Fibroblast of skin of left quadriceps (primary cell): ENCODE results near the gene RP2.

Source experiments
- DNase-seq, 2 experiments: peaks; one replicate each; pipeline ENCODE4 v3.0.0-alpha.2; 2013; ENCODE audit warnings: low read depth in 2 of 2

Gene RP2

DNA sequence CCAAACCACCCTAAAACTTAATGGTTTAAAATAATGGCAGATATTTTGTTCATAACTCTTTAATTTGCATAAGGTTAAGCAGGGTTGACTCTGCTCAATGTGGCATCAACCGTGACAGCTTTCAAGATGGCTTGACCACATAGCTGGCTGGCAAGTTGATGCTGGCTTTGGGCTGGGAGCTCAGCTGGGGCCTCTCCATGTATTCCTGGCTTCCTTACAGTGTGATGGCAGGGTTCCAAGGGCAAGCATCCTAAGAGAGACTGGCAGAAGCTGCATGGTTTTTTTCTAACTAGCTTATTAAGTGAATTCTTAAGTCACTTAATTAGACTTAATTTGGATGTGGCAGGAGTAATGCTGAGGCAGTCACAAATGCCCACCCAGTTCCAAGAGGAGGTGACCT is 4.5 kb downstream of the RP2 start:
- no peak for DNase-seq

DNA sequence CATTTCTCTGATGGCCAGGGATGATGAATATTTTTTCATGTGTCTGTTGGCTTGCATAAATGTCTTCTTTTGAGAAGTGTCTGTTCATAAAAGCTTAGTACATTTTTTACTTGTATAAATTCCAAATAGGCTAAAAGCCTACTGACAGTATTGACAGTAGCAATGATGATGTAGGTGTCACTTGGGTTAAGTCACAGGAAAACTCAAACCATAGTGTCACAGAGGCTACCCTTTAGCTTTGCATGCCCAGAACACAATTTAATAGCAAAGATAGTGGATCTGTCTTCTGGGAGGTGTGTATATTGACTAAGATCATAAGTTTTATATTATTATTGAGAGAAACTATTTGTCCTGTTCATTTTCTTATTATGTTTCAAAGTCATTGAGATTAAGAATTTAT is 8.1 kb downstream of the RP2 start:
- DNase-seq = no peak

DNA sequence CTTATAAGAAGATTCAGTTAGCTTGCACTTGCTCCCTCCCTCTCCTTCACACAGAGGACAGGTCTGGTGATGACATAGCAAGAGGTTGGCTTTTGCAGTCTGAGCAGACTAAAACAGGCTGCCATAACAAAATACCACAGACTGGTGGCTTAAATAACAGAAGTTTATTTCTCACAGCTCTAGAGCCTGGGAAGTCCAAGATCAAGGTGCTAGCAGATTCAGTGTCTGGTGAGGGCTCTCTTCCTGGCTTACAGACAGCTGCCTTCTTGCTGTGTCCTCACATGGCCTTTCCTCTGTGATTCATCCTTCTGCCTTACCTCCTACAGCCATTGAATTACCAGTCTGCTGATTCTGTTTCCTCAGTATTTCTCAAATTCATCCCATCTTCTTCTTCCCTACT is 13.1 kb downstream of the RP2 start:
- DNase-seq = no peak

DNA sequence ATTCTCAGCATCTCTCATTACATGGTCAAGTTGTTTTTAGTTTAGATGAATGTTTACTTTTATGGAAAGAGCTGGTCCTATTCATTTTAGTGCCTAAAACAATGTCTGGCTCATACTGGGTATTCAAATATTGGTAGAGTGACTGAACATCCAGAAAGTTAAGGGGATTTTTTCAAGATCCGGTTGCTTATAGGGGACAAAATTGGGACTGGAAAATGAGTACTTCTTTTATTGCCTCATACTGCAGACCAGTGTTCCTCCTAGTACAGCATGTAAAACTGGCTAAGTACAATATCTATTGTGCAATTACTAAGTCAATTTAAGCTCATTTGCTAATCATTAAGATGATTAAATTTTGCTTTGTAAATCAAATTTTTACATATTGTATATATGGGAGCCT is 13.9 kb downstream of the RP2 start:
- no peak for DNase-seq

DNA sequence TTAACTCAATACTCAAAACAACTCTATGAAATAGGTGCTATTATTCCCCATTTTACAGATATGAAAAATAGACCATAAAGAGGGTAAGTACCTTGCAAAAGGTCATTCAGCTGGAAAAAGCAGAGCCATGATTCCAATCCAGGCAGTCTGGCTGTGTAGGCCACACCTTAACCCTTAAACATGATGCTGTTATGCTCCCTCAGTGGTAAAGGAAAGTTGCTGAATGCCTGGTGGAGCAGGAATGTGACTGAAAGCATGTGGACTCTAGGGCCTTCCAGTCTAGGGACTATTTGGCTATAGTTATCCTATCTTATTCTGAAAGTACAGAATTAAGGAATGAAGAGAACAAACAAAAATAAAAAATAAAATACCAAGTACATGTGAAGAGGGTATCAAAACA is 19.6 kb downstream of the RP2 start:
- DNase-seq = no peak

DNA sequence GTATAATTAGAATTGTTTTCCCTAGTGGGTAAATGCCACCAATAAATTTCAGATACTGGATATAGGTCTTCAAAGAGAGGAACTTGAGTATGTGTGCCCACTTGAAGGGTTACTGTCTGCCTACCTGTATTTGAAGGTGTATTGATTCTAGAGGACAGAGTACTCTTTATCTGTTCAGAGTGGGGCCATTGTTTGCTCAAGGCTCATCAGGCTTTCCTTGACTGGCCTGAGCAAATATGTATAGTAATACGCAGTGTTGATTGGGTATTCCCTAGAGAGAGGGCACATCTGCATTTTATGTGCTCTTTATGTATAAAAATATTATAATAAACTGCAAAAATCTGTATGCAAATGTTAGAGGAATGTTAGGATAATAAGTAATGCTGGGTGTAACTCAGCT is 23.7 kb downstream of the RP2 start:
- no peak for DNase-seq

DNA sequence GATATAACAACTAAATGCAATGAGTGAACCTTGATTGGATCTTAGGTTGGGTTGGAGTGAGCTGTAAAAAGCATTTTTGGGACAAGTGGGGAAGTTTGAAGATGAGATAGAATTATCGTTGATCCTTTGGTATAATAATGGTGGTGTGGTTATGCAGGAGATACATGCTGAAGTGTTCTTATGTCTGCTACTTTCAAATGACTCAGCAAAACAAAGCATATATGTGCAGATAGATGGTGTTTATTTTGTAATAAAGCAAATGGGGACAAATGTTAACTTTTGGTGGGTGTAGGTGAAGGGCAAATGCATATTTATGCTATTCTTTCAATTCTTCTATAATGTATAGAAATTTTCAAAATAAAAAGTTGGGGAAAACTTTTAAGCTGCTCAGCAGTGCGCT is 26.2 kb downstream of the RP2 start:
- DNase-seq = no peak

DNA sequence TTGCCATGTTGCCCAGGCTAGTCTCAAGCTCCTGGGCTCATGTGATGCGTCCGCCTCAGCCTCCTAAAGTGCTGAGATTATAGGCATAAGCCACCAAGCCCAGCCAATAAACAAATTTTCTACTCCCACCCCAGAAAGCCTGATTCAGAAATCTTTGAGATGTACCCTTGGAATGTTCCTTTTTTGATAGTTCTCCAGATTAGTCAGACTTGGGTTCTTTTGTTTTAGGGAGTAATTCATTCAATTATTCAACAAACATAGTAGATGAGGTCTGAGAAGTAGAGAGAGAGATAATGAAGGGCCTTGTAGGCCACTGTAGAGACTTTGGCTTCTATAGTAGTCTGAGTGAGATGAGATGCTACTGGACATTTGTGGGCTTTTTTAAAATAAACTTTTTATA is 27.8 kb downstream of the RP2 start:
- no peak for DNase-seq

DNA sequence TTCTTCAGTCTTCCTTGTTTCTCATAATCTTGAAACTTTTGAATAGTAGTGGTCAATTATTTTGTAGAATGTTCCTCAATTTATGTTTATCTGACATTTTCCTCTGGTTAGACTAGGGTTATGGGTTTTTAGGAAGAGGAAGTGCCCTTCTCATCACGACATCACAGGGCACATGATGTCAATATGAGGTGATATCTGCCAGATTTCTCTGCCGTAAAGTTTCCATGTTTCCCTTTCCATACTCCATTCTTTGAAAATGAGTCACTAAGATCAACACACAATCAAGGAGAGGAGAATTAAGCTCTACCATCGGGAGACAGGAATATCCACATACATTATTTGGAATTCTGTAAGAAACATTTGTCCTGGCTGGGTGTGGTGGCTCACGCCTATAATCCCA is 28.4 kb downstream of the RP2 start:
- peak in 1 of 2 experiments; percentile 7 for DNase-seq

DNA sequence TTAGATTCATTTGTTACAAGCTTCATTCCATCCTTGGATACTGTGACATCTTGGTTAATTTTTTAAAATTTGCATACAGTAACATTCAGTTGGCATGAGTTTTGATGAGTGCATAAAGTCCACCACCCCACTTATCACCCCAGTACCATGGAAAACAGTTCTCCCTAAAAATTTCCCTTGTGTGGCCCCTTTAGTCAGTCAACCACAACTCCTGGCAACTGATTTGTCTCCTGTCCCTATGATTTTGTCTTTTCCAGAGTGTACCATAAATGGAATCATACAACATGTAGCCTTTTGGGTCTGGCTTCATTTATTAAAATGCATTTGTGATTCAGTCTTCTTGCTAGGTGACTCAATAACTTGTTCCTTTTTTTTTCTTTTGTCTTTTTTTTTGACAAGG is 29.9 kb downstream of the RP2 start:
- no peak for DNase-seq

DNA sequence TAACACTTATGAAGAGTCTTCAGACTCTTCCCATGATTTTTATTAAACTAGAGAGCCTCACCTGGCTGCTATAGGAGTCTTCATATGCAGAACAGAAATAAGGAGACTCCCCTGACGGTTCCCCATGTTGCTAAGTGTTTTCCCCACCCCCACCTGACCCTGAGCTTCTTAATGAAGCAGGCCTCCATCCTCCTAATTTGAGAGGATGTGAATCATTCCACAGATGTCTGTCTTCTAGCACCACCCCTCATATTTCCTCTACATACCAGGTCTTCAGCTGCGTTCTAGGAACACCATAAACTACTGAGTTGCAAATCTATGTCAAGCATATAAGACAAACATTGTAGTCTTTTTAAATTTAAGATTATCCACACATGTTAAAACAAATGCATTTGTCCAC is 36.9 kb downstream of the RP2 start:
- peak in 1 of 2 experiments; percentile 11 for DNase-seq

DNA sequence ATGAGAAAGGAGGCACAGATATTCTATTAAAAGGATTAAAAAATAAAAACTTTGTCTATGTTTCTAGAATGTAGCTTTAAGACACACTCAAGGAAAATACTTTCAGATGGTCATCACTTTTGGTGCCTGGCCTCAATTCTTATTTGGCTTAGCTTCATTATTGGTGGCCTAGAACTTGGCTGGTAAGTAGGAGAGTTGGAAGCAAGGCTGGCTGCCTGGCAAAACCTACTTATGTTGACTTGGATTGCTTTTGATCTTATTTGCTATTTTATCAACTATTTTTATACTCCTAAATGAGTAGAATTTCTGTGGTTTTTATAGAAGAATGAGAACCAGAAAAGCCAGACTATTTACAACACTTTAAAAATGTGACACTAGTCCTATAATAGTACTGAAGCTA is 40.1 kb downstream of the RP2 start:
- DNase-seq = no peak

DNA sequence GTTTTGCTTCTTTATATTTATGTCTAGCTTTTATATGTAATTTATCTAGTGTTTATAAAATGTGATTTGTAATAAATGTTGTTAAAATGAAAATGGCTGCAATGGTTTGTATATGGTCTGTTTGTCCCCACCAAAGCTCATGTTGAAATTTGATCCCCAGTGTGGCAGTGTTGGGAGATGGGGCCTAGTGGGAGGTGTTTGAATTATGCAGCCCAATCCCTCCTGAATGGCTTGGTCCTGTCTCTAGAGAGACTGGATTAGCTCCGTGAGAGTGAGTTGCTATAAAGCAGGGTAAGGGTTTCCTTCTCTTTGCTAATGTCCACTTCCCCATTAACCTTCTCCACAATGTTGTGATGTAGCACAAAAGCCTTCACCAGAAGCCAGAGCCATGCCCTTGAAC is 45.4 kb downstream of the RP2 start:
- no peak for DNase-seq

DNA sequence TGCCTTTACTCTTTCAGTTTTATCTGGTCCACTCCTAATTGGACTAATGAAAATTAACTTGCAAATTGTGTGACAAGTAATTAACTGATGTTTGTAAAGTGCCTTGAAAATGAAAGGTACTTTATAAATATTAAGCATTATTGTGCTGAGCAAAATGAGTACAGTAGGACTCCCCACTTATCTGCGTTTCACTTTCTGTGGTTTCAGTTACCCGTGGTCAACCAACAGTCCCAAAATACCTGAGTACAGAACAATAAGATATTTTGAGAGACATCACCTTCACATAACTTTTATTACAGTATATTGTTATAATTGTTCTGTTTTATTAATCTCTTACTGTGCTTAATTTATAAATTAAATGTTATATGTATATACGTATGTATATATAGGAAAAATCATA is 48.0 kb downstream of the RP2 start:
- no peak for DNase-seq

DNA sequence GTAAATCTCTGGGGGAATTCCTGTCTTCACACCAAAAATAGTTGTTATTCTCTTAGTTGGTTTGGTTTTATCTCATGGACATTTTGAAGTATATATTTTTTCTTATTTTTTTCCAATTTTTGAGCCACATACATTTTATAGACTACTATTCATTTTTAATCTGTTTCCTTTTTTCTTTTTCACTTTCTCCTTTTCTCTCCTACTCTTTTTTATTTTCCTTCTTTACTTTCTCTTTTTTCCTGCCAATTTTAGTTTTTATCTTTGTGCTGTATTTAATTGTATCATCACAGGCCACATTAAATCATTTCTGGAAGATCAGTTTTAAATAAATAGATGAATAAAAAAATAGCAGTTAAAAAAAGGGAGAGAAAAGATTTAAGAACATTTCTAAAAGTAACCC is 61.4 kb downstream of the RP2 start:
- DNase-seq = no peak

DNA sequence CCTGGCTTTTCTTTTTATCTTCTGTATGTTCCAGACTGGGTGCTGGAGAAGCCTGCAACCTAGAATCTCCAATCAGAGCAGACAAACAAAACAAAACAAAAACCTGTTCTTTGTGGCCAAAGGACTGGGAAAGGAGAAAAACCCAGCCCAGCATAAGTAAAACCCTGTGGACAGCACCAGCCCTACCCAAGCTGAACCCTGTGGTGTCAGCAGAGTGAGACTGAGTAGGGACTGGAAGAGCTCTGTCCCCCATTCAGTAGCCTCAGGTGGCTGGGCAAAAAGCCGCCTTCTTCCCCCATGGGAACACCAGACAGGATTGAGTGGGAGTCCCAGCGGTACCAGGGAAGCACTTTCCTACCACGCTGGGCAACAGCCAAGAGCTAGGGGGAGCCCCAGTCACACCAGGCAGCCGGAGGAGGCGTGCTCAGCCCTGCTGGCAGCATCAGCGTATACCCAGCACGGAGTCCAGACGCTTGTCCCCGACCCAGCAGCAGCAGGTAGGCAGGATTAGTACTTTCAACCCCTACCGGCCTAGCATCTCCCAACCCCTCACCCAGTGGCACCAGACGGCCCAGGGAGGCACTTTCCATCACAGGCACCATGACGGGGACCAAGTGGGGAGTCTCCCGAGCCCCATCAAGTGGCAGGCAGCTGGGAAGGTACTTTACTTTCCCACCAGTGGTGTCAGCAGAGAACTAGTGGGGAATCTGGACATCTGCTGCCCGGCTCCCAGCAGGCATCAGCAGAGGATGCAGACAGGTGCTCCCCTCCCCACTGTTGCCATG is 66.8 kb downstream of the RP2 start:
- DNase-seq = peak; percentile 26 to 31

DNA sequence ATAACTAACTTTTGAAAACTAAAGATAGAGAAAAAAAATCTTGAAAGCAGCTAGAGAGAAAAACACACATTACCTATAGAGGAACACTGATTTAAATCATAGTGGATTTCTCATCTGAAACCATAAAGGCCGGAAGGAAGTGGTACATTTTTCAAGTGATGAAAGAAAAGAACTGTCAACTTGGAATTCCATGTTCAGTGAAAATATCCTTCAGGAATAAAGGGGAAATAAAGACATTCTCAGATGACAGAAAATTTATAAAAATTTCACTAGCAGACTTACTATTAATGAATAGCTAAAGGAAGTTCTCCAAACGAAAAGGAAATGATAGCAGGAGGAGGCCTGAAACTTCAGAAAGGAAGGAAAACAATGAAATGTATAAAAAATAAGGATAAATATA is 67.8 kb downstream of the RP2 start:
- DNase-seq = no peak

DNA sequence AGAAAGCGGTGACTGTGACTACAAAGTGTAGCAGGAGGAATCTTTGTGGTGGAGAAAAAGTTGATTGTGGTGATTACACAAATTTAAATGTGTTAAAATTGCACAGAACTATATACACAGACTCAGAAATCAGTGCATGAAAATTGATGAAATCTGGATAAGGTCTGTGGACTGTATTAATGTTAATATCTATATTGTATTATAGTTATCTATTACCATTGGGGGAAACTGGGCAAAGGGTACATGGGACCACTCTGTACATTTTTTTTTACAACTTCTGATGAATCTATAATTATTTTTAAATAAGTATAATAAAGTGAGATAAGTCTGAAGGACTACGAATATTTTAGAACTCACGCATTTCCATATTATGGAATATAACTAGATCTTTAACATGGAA is 73.6 kb downstream of the RP2 start:
- no peak for DNase-seq

DNA sequence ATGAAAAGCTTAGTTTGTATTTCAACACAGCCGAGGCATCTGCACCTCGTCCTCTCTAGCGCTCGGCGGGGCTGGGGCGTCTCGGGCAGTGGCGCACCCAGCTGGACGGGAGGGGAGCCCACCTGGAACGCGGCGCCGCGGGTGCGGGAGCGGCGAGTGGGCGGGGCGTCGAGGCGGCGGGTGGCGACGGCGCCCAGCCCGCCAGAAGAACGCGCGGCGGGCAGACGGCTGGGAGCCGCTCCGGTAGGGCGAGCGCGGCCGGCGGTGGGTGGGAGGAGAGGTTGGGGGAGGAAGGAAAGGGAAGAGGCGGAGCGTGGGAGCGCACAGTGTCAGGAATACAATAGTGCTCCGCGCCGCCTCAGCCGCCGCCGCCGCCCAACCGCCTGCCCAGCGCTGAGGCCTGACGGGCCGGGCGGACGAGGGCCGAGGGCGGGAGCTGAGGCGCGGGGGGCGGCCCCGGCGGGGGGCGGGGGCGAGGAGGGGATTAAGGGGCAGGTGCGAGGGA is 75.3 kb downstream of the RP2 start, which contains the start of gene JADE3:
TSS of gene JADE3 (plus strand) at position 324 of the 505 bp plus-strand sequence. CDS start 72,474 bp downstream, outside the sequence.
- DNase-seq = peak in 1 of 2 experiments; percentile 32

DNA sequence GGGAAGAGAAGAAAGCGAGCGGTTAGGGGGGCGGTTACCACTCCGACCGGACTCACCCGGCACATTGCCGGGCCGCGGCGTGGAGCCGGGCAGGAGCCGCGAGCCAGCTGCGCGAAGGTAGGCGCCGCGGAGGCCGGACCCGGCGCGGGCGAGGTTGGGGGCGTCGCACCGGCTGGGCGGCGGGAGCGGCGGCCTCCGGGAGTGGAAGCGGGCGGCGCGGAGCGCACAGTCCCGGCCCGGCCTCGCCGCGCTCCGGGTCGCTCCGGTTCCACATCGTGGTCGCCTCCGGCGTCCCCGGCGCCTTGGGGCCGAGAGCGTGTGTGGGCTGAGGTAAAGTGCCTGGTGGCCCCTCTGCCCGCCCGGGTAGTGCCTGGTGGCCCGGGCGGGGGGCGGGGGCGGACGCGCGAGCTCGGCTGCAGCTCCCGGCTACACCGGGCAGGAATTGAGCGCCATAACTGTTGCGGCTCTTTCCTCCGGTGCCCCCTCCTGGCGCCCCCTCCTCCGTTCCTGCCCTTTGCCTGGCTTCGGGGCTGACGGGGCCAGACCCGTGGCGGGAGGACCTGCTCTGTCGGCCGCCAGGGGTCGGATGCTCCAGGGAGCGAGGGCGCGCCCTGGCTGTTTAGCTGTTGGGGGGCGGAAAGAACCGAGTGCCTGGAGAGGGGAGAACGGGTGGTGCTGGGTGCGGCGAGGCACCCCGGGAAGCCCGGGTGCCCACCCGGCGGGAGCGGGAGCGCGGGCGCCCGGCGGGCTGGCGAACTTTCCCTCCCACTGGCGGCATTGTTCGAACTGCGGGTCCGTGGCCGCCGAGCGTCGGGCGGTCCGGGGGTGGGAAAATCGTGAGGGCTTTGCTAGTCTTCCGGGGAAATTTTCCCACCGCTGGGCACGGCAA is 76.0 kb downstream of the RP2 start:
- no peak for DNase-seq

DNA sequence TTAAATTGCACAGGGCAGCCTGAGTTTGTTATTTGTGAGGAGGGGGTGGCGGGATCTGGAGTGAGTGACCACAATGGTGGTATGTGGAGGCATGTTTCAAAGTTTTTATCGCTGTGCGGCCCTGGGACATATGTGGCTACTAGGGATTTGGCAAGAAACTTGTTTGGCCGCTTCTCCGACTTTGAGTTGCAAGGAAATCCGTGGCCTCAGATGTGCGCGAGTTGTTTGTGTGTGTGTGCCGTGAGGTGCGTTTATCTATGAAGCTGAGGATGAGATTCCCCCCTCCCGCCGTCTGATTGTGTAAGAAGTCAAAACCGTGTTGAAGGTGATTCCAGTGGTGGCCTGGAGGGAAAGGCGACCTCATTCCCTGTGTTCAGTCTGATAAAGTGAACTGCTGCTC is 76.8 kb downstream of the RP2 start:
- DNase-seq = no peak

DNA sequence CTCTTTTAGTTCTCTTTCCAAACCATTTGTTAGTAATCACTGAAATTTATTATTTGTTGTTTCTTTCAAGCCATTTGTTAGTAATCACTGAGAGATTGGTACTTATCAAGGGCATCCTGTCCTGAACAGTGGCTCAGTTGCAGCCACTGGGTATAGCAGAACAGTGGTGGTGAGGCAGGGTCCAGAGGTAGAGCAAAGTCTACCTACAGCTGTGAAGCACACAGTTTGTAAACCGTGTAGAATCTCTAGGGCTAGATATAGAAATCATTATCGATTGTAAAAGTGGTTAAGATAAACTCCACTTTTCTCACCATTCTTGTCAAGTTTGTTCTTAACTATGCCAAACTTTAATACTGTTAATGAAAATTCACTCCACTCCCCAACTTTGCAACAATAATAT is 79.4 kb downstream of the RP2 start:
- no peak for DNase-seq

DNA sequence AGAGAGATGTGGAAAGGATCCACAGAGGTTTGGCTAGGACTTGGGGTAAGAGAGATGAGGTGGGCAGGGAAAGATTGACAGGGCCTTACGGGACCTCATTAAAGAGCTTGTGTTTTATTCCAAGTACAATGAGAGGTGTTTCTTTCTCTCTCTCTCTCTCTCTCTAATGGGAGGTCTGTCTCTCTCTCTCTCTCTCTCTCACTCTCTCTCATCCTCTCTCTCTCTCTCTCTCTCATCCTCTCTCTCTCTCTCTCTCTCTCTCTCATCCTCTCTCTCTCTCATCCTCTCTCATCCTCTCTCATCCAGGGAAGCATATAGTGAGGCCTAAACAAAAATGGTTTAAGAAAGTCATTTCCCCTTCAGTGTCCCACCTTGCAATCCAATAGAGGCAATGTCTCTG is 80.8 kb downstream of the RP2 start:
- DNase-seq = no peak
